GM23248 (cell line): ENCODE measurements around the gene CES3.

ENCODE experiments used
- EZH2 ChIP-seq: fragments of 200-600 bp; sonication (generic); IDR thresholded peaks from 2 replicates; pipeline ENCODE4 v1.6.1; 2018; ENCODE audit warnings: antibody characterized with exemption, mild to moderate bottlenecking; ENCODE audit not compliant: insufficient read depth, poor library complexity, severe bottlenecking
- EZH2phosphoT487 ChIP-seq: fragments of 200-600 bp; sonication (generic); IDR thresholded peaks from 2 replicates; pipeline ENCODE4 v1.6.1; 2018; ENCODE audit warnings: antibody characterized with exemption, moderate library complexity, mild to moderate bottlenecking, low read depth; ENCODE audit not compliant: insufficient read depth

DNA sequence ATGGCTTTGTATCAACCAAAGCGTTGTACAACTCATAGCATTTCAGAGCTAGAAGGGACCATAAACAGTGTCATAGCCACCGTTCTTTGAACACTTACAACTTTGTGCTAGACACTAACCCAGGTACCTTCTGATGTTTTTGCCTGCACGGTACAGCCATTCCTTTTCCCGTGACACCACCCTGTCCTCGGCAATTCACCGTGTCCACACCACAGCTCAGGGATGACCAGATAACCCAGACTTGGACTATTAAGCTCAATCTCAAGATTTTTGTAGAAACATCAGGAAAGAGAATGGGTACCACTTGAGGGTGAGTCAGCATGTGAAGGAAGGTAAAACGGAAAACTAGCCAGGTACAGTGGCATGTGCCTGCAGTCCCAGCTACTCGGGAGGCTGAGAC is 58.1 kb downstream of the CES3 start:
- TF ChIP-seq EZH2 (no peak), EZH2phosphoT487 (no peak)
